ENCODE measurements around the gene ACADS.

The ACADS gene

GRCh38 chr12:120687578-120688289 is 37.9 kb upstream of the ACADS start:
- FAIRE-seq = no peak
- DNase-seq (ENCODE audit: insufficient read length, low spot score) = no peak
- TF ChIP-seq POLR2AphosphoS5 (IDR thresholded peaks at IDR 0.05; ENCODE audit: low read depth, low read length) (no peak), SPI1 (IDR thresholded peaks at IDR 0.05; ENCODE audit: low read depth, low read length) (no peak), POLR2A (IDR thresholded peaks at IDR 0.05; ENCODE audit: low read depth, low read length) (no peak), PAX5 (IDR thresholded peaks at IDR 0.05; ENCODE audit: insufficient read depth, low read length, severe bottlenecking) (no peak), TAF1 (IDR thresholded peaks at IDR 0.05; ENCODE audit: low read depth, low read length) (no peak), POU2F2 (IDR thresholded peaks at IDR 0.05; ENCODE audit: low read depth, low read length) (no peak)

GRCh38 chr12:120688527-120689071 is 37.0 kb upstream of the ACADS start:
- TF ChIP-seq PAX5 (IDR thresholded peaks at IDR 0.05; ENCODE audit: insufficient read depth, low read length, severe bottlenecking) = no peak
- no peak for TF ChIP-seq POLR2A (IDR thresholded peaks at IDR 0.05; ENCODE audit: low read depth, low read length)
- DNase-seq (ENCODE audit: insufficient read length, low spot score) (no peak), FAIRE-seq (no peak)

- no peak for FAIRE-seq
- TF ChIP-seq POLR2AphosphoS5 (IDR thresholded peaks at IDR 0.05; ENCODE audit: low read depth, low read length) (no peak), TAF1 (IDR thresholded peaks at IDR 0.05; ENCODE audit: low read depth, low read length) (no peak), PAX5 (IDR thresholded peaks at IDR 0.05; ENCODE audit: insufficient read depth, low read length, severe bottlenecking) (no peak), POU2F2 (IDR thresholded peaks at IDR 0.05; ENCODE audit: low read depth, low read length) (no peak), SPI1 (IDR thresholded peaks at IDR 0.05; ENCODE audit: low read depth, low read length) (no peak), POLR2A (IDR thresholded peaks at IDR 0.05; ENCODE audit: low read depth, low read length) (no peak)
- DNase-seq (ENCODE audit: insufficient read length, low spot score) = no peak
Observed at GRCh38 chr12:120689397-120690082, 36.1 kb upstream of the ACADS start.

DNA sequence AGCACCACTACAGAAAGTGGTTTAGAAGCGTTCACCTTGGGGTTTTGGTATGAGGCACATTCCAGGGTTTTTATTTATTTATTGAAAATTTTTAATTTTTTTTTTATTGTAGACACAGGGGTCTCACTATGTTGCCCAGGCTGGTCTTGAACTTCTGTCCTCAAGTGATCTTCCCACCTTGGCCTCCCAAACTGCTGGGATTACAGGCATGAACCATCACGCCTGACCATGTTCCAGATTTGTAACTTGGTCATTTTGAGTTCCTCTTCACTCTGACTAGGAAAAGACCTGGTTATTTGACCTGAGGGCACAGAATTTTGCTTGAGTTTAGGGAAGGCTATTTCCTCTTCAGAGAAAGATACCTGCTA is 35.6 kb upstream of the ACADS start:
- TF ChIP-seq SPI1 (IDR thresholded peaks at IDR 0.05; ENCODE audit: low read depth, low read length) = no peak
- no peak for FAIRE-seq

GRCh38 chr12:120690978-120691377 is 34.6 kb upstream of the ACADS start:
- FAIRE-seq = no peak
- no peak for DNase-seq (ENCODE audit: insufficient read length, low spot score)
- TF ChIP-seq POU2F2 (IDR thresholded peaks at IDR 0.05; ENCODE audit: low read depth, low read length) = no peak
- no peak for TF ChIP-seq SPI1 (IDR thresholded peaks at IDR 0.05; ENCODE audit: low read depth, low read length)
- no peak for TF ChIP-seq TAF1 (IDR thresholded peaks at IDR 0.05; ENCODE audit: low read depth, low read length)
- no peak for TF ChIP-seq POLR2AphosphoS5 (IDR thresholded peaks at IDR 0.05; ENCODE audit: low read depth, low read length)
- no peak for TF ChIP-seq POLR2A (IDR thresholded peaks at IDR 0.05; ENCODE audit: low read depth, low read length)
- TF ChIP-seq PAX5 (IDR thresholded peaks at IDR 0.05; ENCODE audit: insufficient read depth, low read length, severe bottlenecking) = no peak

More for the DNA sequence above, 35.6 kb upstream of the ACADS start:
- no peak for DNase-seq (ENCODE audit: insufficient read length, low spot score)

DNA sequence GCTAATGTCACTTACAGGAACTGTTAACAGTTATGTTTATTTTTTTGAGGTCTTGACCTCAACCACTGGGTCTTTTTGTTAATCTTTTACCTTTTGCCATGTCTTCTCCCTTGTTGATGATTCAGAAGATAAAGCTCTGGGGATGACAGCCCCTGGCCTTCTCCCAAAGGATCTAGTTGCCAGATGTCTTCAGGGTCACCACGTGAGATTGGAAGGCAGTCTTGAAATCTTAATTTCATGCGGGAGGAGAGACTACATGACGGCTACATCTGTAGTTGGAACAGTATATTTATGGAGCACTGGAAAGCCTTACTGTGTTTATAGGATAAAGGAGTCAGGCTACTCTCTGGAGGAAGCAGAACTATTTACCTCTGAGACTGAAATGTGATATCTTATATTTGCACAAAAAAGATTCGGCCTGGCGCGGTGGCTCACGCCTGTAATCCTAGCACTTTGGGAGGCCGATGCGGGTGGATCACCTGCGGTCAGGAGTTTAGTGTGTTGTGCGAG is 33.0 kb upstream of the ACADS start:
- no peak for FAIRE-seq

DNA sequence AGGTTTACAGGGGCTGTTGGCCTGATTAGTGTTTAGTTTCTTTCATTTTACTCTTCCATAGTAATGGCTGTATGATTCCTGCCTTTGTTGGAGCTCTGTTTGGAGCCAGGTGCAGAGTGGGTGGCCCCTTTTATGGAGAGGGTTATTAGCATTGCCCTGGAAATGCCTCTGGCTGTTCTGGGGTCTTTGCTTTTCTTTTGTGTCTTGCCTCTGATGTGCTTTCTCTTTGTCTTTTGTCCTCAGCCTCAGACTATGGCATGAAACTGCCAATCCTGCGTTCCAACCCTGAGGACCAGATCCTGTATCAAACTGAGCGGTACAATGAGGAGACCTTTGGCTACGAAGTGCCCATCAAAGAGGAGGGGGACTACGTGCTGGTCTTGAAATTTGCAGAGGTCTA is 31.8 kb upstream of the ACADS start:
- DNase-seq (ENCODE audit: insufficient read length, low spot score) (no peak), FAIRE-seq (no peak)
- no peak for TF ChIP-seq POU2F2 (IDR thresholded peaks at IDR 0.05; ENCODE audit: low read depth, low read length)
- TF ChIP-seq PAX5 (IDR thresholded peaks at IDR 0.05; ENCODE audit: insufficient read depth, low read length, severe bottlenecking) = no peak
- no peak for TF ChIP-seq TAF1 (IDR thresholded peaks at IDR 0.05; ENCODE audit: low read depth, low read length)
- no peak for TF ChIP-seq POLR2A (IDR thresholded peaks at IDR 0.05; ENCODE audit: low read depth, low read length)
- TF ChIP-seq POLR2AphosphoS5 (IDR thresholded peaks at IDR 0.05; ENCODE audit: low read depth, low read length) = no peak
- TF ChIP-seq SPI1 (IDR thresholded peaks at IDR 0.05; ENCODE audit: low read depth, low read length) = no peak

More for the DNA sequence above, 33.0 kb upstream of the ACADS start:
- DNase-seq (ENCODE audit: insufficient read length, low spot score) = no peak
- TF ChIP-seq POLR2A (IDR thresholded peaks at IDR 0.05; ENCODE audit: low read depth, low read length) (no peak), PAX5 (IDR thresholded peaks at IDR 0.05; ENCODE audit: insufficient read depth, low read length, severe bottlenecking) (no peak), SPI1 (IDR thresholded peaks at IDR 0.05; ENCODE audit: low read depth, low read length) (no peak), POLR2AphosphoS5 (IDR thresholded peaks at IDR 0.05; ENCODE audit: low read depth, low read length) (no peak), POU2F2 (IDR thresholded peaks at IDR 0.05; ENCODE audit: low read depth, low read length) (no peak), TAF1 (IDR thresholded peaks at IDR 0.05; ENCODE audit: low read depth, low read length) (no peak)

- no peak for DNase-seq (ENCODE audit: insufficient read length, low spot score)
- FAIRE-seq = no peak
Observed at GRCh38 chr12:120696626-120697025, 29.0 kb upstream of the ACADS start.

DNA sequence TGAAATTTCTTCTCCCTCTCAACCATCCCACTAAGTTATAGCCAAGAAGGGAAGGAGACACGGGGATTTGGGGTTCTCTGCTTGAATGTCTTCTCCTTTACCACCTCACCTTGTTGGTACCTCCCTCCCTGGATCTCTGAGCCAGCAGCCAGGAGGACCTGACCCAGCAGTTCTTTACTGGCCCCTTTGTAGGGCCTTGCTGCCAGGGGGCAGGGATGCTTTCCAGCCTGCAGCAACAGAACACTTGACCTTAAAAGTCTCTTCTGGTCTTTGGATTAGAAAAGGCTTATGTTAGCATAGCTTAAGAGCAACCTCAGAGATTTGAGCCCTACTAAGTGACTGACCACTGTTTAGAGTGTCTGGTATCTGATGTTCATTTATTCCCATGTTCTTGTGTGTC is 28.3 kb upstream of the ACADS start:
- FAIRE-seq = no peak
- no peak for DNase-seq (ENCODE audit: insufficient read length, low spot score)
- no peak for TF ChIP-seq POU2F2 (IDR thresholded peaks at IDR 0.05; ENCODE audit: low read depth, low read length)
- TF ChIP-seq POLR2A (IDR thresholded peaks at IDR 0.05; ENCODE audit: low read depth, low read length) = no peak
- no peak for TF ChIP-seq SPI1 (IDR thresholded peaks at IDR 0.05; ENCODE audit: low read depth, low read length)
- TF ChIP-seq POLR2AphosphoS5 (IDR thresholded peaks at IDR 0.05; ENCODE audit: low read depth, low read length) = no peak
- no peak for TF ChIP-seq TAF1 (IDR thresholded peaks at IDR 0.05; ENCODE audit: low read depth, low read length)
- TF ChIP-seq PAX5 (IDR thresholded peaks at IDR 0.05; ENCODE audit: insufficient read depth, low read length, severe bottlenecking) = no peak

More at GRCh38 chr12:120696626-120697025, 29.0 kb upstream of the ACADS start:
- no peak for TF ChIP-seq PAX5 (IDR thresholded peaks at IDR 0.05; ENCODE audit: insufficient read depth, low read length, severe bottlenecking)
- TF ChIP-seq POLR2AphosphoS5 (IDR thresholded peaks at IDR 0.05; ENCODE audit: low read depth, low read length) = no peak
- no peak for TF ChIP-seq TAF1 (IDR thresholded peaks at IDR 0.05; ENCODE audit: low read depth, low read length)
- TF ChIP-seq POU2F2 (IDR thresholded peaks at IDR 0.05; ENCODE audit: low read depth, low read length) = no peak
- no peak for TF ChIP-seq POLR2A (IDR thresholded peaks at IDR 0.05; ENCODE audit: low read depth, low read length)
- TF ChIP-seq SPI1 (IDR thresholded peaks at IDR 0.05; ENCODE audit: low read depth, low read length) = no peak
